ENCODE results near the gene GDF10. TPM values are rescaled to one million over a fixed set of nuclear protein-coding genes. Genes with fewer than 3 reads are reported as not detected.
A peak's percentile ranks its signal among the peaks of the same experiment; 100 is the strongest.

GDF10 gene
- total RNA-seq, 2 donors from 2014 or later: 0.17 TPM; not detected in 1

- Mint-ChIP-seq H3K4me3 (no peak overlapping the region), H3K4me1 (no peaks in the 10 kb centered on the region), H3K27ac (no peak overlapping the region), H3K36me3 (ENCODE audit: low read depth) (no peaks in the 10 kb centered on the region), H3K27me3 (peaks cover 21% of the 10 kb centered on the region)
- H3K9me3 ChIP-seq (ENCODE audit: control insufficient read depth, low read length, poor library complexity, severe bottlenecking): no peaks in the 10 kb centered on the region
- ATAC-seq (no peak), DNase-seq (no peak)
Measured at GRCh38 chr10:47330804-47331203, 30.8 kb downstream of the GDF10 start.

- H3K4me3 Mint-ChIP-seq: no peak overlapping the region
- DNase-seq (no peak), ATAC-seq (no peak)
- H3K27me3 Mint-ChIP-seq: peaks cover 28% of the 10 kb centered on the region
- no peak overlapping the region for H3K27ac Mint-ChIP-seq
- no peaks in the 10 kb centered on the region for H3K36me3 Mint-ChIP-seq (ENCODE audit: low read depth)
- H3K9me3 ChIP-seq (ENCODE audit: control insufficient read depth, low read length, poor library complexity, severe bottlenecking): no peaks in the 10 kb centered on the region
- no peaks in the 10 kb centered on the region for H3K4me1 Mint-ChIP-seq
Measured at GRCh38 chr10:47331491-47331890, 31.5 kb downstream of the GDF10 start.

DNA sequence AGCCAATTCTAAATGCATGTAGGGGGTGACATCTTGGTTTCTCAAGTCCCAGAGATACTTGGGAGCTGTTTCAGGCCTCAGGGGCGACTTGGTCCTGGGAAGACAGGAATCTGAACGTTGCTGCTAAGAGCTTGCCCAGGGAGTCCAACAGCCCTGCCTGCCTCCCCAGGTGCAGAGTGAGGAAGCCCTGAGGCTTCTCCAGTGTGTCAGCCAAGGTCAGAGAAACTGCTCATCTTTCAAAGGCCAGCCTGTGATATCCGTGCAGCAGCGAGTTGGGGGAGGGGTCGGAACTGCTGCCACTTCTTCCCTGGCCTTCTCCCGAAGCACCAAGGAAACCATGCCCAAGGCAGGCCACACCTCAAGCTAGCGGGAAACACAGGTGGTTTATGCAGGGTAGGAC is 32.0 kb downstream of the GDF10 start:
- Mint-ChIP-seq H3K27me3 (peaks cover 28% of the 10 kb centered on the region), H3K4me3 (no peak overlapping the region), H3K36me3 (ENCODE audit: low read depth) (no peaks in the 10 kb centered on the region), H3K27ac (no peak overlapping the region), H3K4me1 (no peaks in the 10 kb centered on the region)
- no peak for DNase-seq
- ATAC-seq: no peak
- H3K9me3 ChIP-seq (ENCODE audit: control insufficient read depth, low read length, poor library complexity, severe bottlenecking): no peaks in the 10 kb centered on the region

DNA sequence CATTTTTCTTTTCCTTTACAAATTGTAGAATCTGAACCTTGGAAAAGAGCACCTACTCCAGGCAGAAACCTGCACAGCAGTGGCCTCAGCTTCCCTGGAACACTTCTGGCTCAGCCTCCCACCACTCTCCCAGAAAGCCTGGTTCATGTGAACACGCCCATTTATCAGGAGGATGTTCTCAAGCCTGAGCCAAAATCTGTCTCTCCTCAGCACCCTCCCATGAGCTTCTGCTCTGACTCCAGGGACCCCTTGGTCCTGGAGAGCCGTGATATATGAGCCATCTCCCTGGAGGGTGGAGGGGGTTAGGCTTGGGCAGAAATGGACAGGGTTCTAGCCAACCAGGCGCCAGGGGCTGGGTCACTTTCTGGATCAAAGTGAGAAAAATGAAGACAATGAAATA is 32.4 kb downstream of the GDF10 start:
- no peaks in the 10 kb centered on the region for H3K9me3 ChIP-seq (ENCODE audit: control insufficient read depth, low read length, poor library complexity, severe bottlenecking)
- Mint-ChIP-seq H3K36me3 (ENCODE audit: low read depth) (no peaks in the 10 kb centered on the region), H3K27me3 (peaks cover 32% of the 10 kb centered on the region), H3K27ac (no peak overlapping the region), H3K4me3 (no peak overlapping the region), H3K4me1 (no peaks in the 10 kb centered on the region)
- DNase-seq (no peak), ATAC-seq (no peak)

GRCh38 chr10:47332946-47333345 is 32.9 kb downstream of the GDF10 start:
- H3K36me3 Mint-ChIP-seq (ENCODE audit: low read depth): no peaks in the 10 kb centered on the region
- ATAC-seq (no peak), DNase-seq (no peak)
- H3K4me3 Mint-ChIP-seq: no peak overlapping the region
- H3K27me3 Mint-ChIP-seq: peaks cover 36% of the 10 kb centered on the region
- H3K4me1 Mint-ChIP-seq: no peaks in the 10 kb centered on the region
- no peak overlapping the region for H3K27ac Mint-ChIP-seq
- H3K9me3 ChIP-seq (ENCODE audit: control insufficient read depth, low read length, poor library complexity, severe bottlenecking): no peaks in the 10 kb centered on the region

GRCh38 chr10:47333532-47333931 is 33.5 kb downstream of the GDF10 start:
- ATAC-seq: no peak
- peaks cover 36% of the 10 kb centered on the region for H3K27me3 Mint-ChIP-seq

DNA sequence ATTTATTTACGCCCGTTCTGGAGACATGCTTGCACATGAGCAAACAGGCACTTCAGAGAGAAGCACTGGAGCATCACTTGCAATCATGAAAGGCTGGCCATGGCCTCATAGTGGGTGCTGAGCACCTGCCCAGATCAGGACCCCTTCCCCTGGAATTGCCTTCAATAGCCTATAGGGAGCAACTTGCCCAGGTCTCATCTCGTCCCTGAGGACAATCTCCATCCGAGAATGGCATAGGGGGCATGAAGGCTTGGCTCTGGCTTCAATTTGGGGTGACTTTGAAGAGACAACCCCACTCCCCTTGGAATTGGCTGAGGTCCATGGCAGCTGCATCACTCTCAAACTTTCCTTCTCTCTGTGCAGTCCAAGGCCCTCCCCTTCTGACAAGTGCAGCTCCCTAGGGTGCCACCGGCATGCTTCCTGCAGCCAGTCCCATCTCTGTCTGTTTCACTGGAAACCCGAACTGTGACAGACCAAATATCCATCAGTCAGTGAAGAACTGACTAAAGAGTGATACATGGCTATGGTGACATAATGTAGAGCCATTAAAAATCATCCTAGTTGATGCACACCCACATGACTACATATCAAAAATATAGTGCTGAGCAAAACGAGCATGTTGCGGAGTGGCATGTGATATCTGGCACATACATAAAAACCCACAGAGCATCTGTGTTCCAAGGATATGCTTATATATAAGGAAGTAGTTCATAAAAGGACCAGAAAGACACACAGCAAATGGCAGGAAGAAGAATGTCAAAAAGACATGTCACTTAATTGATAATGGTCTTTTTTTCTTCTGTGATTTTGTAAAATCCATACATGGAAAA is 34.7 kb downstream of the GDF10 start:
- ATAC-seq (no peak), DNase-seq (no peak)
- no peaks in the 10 kb centered on the region for H3K9me3 ChIP-seq (ENCODE audit: control insufficient read depth, low read length, poor library complexity, severe bottlenecking)
- no peaks in the 10 kb centered on the region for H3K36me3 Mint-ChIP-seq (ENCODE audit: low read depth)
- no peak overlapping the region for H3K4me3 Mint-ChIP-seq
- H3K27ac Mint-ChIP-seq: no peak overlapping the region
- H3K27me3 Mint-ChIP-seq: peaks cover 40% of the 10 kb centered on the region
- H3K4me1 Mint-ChIP-seq: no peaks in the 10 kb centered on the region

More at GRCh38 chr10:47333532-47333931, 33.5 kb downstream of the GDF10 start:
- H3K4me1 Mint-ChIP-seq: no peaks in the 10 kb centered on the region
- no peak for DNase-seq
- H3K36me3 Mint-ChIP-seq (ENCODE audit: low read depth): no peaks in the 10 kb centered on the region
- no peak overlapping the region for H3K27ac Mint-ChIP-seq
- no peak overlapping the region for H3K4me3 Mint-ChIP-seq
- H3K9me3 ChIP-seq (ENCODE audit: control insufficient read depth, low read length, poor library complexity, severe bottlenecking): no peaks in the 10 kb centered on the region

DNA sequence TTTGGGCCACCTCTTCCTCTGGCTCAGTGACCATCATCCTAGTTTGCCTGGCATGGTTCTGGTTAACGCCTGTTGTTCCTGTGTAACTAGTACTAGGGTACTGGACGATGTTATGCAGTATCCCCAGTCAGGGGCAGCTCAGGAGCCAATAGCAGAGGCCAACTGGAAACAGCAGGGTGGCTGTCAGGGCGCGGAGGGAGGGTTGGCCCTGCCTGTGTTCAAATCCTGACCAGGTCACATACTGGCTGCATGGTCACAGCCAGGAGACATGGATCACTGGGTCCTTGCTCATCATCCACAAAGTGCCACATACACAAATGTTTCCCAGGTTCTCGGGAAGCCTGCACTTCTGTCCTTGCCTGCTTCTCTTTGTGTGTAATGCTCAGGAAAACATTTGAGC is 35.9 kb downstream of the GDF10 start:
- H3K4me3 Mint-ChIP-seq: no peak overlapping the region
- no peaks in the 10 kb centered on the region for H3K9me3 ChIP-seq (ENCODE audit: control insufficient read depth, low read length, poor library complexity, severe bottlenecking)
- H3K27ac Mint-ChIP-seq: no peak overlapping the region
- DNase-seq (no peak), ATAC-seq (no peak)
- no peaks in the 10 kb centered on the region for H3K36me3 Mint-ChIP-seq (ENCODE audit: low read depth)
- H3K27me3 Mint-ChIP-seq: peaks cover 53% of the 10 kb centered on the region
- no peaks in the 10 kb centered on the region for H3K4me1 Mint-ChIP-seq

DNA sequence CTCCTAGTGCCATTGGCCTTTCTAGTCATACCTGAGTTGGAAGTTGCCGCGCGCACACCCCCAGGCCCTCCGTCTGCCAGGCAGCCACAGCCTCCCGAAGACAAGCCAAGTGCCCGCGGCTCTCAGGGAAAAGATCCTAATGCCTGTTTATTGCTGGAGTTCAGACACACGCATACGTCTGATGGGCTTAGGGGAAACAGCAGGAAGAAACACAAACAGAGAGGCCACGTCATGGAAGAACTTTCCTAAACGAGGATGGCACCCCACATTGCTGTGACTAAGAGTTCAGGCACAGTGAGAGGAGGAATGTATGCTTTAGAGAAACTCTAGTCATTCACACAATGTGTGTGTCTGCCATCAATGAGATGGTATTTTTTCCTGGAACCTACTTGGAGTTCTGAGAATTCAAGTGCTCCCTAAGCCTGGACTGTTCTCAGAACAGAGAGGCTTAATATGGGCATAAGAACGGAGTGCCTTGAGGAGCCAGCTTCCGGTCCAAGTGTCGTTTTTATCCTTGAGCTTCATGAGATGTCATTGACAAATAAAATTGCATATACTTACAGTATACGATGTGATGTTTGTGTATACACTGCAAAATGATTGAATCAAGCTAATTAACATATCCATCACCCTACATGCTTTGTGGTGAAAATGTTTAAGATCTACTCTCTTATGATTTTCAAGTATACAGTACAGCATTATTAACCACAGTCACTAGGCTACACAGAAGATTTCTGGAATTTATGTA is 36.6 kb downstream of the GDF10 start:
- no peaks in the 10 kb centered on the region for H3K9me3 ChIP-seq (ENCODE audit: control insufficient read depth, low read length, poor library complexity, severe bottlenecking)
- ATAC-seq (no peak), DNase-seq (no peak)
- H3K4me1 Mint-ChIP-seq: no peaks in the 10 kb centered on the region
- H3K27ac Mint-ChIP-seq: no peak overlapping the region
- H3K27me3 Mint-ChIP-seq: peaks cover 59% of the 10 kb centered on the region
- H3K4me3 Mint-ChIP-seq: no peak overlapping the region
- no peaks in the 10 kb centered on the region for H3K36me3 Mint-ChIP-seq (ENCODE audit: low read depth)

DNA sequence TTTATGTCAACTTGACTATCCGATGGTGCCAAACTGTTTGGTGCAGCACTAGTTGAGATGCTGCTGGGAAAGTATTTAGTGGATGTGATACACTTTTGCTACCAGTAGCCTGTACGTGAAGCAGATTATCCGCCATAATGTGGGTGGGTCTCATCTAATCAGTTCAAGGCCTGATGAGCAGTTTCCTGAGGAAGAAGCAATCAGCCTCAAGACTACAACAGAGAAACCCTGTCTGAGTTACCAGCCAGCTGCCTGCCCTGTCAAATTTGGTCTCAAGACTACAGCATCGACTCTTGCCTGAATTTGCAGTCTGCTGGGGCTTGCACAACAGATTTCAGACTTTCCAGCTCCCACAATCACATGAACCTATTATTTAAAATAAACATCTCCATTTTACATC is 37.3 kb downstream of the GDF10 start:
- DNase-seq (no peak), ATAC-seq (no peak)
- Mint-ChIP-seq H3K36me3 (ENCODE audit: low read depth) (no peaks in the 10 kb centered on the region), H3K4me3 (no peak overlapping the region), H3K27me3 (peaks cover 59% of the 10 kb centered on the region), H3K27ac (no peak overlapping the region), H3K4me1 (no peaks in the 10 kb centered on the region)
- no peaks in the 10 kb centered on the region for H3K9me3 ChIP-seq (ENCODE audit: control insufficient read depth, low read length, poor library complexity, severe bottlenecking)

DNA sequence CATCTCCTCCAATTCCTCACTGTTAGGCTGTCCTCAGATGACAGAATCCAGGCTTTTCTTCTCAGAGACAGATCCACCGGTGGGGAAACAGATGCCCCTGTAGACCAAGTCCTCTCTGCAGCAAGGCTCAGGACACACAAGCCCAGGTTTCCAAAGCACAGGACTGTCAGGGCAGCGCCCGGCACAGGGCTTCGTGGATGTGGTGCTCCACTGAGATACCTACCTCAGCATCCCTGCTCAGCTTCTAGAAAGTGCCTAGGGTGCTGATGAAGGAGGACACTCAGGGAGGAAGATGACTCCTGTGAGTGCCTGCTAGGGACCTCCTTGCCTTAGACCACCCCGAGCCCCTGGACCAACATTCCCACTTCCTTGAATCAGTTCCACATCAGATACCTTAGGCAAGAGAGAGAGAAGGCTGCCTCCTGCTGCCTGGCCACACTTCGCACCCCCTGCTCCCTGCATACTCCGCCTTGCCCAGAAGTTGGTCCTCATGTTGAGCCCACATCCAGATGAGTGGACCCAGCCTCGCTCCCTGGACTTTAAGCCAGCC is 39.3 kb downstream of the GDF10 start:
- Mint-ChIP-seq H3K4me3 (no peak overlapping the region), H3K4me1 (no peaks in the 10 kb centered on the region), H3K27ac (no peak overlapping the region), H3K27me3 (peaks cover 57% of the 10 kb centered on the region), H3K36me3 (ENCODE audit: low read depth) (no peaks in the 10 kb centered on the region)
- ATAC-seq (no peak), DNase-seq (no peak)
- H3K9me3 ChIP-seq (ENCODE audit: control insufficient read depth, low read length, poor library complexity, severe bottlenecking): no peaks in the 10 kb centered on the region

DNA sequence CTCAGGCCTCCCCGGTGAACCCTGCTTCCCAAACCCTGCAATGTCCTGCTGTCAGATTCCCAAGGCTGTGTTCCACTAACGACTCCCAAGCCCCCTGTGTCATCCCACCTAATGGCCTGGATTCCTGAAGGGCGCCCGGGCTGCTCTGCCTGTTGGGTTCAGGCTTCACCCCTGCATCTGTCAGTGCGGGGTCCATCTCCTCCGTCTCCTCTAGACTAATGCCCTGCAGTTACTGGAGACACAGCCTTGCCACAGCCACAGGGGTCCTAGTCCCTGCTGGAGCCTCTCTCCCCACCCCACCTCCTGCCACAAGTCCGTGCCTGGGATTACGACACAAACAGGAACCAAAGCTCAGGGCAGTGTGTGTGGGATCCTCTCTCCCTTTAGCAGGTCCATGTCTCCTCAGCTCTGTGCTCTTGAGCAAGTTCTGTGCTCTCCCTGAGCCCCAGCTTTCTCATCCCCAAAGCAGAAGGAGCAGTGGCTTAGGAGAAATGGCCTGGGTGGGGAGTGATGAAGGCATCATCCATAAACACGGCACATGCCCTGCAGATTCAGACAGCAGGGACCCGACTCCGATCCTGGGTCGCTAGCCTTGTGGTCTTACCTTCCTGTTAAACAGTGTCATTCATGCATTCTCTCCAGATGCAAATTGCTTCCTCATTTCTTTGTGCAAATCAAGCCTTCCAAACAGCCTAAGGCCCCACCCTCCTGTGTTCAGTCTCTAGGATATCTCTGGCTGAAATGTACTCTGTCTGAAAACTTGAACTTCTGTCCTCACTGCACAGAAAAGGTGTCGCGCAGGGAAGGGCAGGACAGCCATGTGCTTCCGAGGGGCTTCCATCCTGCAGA is 40.0 kb downstream of the GDF10 start:
- H3K27ac Mint-ChIP-seq: no peak overlapping the region
- ATAC-seq (peak; percentile 23), DNase-seq (no peak)
- H3K27me3 Mint-ChIP-seq: peaks cover 50% of the 10 kb centered on the region
- H3K4me3 Mint-ChIP-seq: peak overlapping the region; percentile 31
- H3K36me3 Mint-ChIP-seq (ENCODE audit: low read depth): no peaks in the 10 kb centered on the region
- H3K9me3 ChIP-seq (ENCODE audit: control insufficient read depth, low read length, poor library complexity, severe bottlenecking): no peaks in the 10 kb centered on the region
- H3K4me1 Mint-ChIP-seq: no peaks in the 10 kb centered on the region

Data from T-helper 17 cell (primary cell).